H1 (cell line): ENCODE results near the gene CMSS1.

Experiments
- ATF3 ChIP-seq: IDR thresholded peaks from 2 replicates; pipeline ENCODE4 v1.6.1; 2011; ENCODE audit warnings: low read depth, mild to moderate bottlenecking, low read length; ENCODE audit not compliant: insufficient read depth
- CHD1 ChIP-seq: IDR thresholded peaks from 2 replicates; pipeline ENCODE4 v1.6.1; 2012; ENCODE audit warnings: low read depth, low read length, improper control_type of control experiment
- CTCF ChIP-seq, 3 experiments: IDR thresholded peaks; 1 replicate in 2 of 3; 2 replicates in 1 of 3; pipeline versions ENCODE4 v1.5.1 to v1.6.1; 2011; ENCODE audit warnings: low read length in 3 of 3, mild to moderate bottlenecking in 3 of 3, inconsistent platforms in 2 of 3, low read depth in 1 of 3, moderate library complexity in 1 of 3; ENCODE audit not compliant: insufficient read depth in 1 of 3; ENCODE audit errors: control extremely low read depth in 1 of 3
- E2F6 ChIP-seq: IDR thresholded peaks from 2 replicates; pipeline ENCODE4 v1.6.1; 2012; ENCODE audit warnings: inconsistent platforms
- EP300 ChIP-seq, 2 experiments: IDR thresholded peaks; 1 replicate in 1 of 2; 2 replicates in 1 of 2; pipeline ENCODE4 v1.6.1; 2011 to 2012; ENCODE audit warnings: low read depth in 2 of 2, low read length in 2 of 2, mild to moderate bottlenecking in 2 of 2, borderline replicate concordance in 1 of 2, inconsistent platforms in 1 of 2, moderate library complexity in 1 of 2
- EZH2 ChIP-seq: fragments of 200-600 bp; sonication (generic); IDR thresholded peaks from 2 replicates; pipeline ENCODE4 v1.7.1; 2012; ENCODE audit warnings: low read depth, mild to moderate bottlenecking, moderate library complexity, low read length, inconsistent platforms; ENCODE audit not compliant: severe bottlenecking
- JUN ChIP-seq: IDR thresholded peaks from 2 replicates; pipeline ENCODE4 v1.6.1; 2011; ENCODE audit warnings: low read depth, mild to moderate bottlenecking, improper control_type of control experiment, low read length
- POLR2A ChIP-seq, 2 experiments: IDR thresholded peaks; 1 replicate in 1 of 2; 2 replicates in 1 of 2; pipeline ENCODE4 v1.6.1; 2011; ENCODE audit warnings: low read depth in 2 of 2, low read length in 2 of 2, mild to moderate bottlenecking in 2 of 2; ENCODE audit errors: control extremely low read depth in 1 of 2
- RAD21 ChIP-seq, 2 experiments: IDR thresholded peaks in 1 of 2; conservative IDR thresholded peaks in 1 of 2; 2 replicates each; pipeline ENCODE4 v1.6.1; 2011; ENCODE audit warnings: low read depth in 2 of 2, low read length in 2 of 2, improper control_type of control experiment in 1 of 2, inconsistent platforms in 1 of 2, mild to moderate bottlenecking in 1 of 2, moderate library complexity in 1 of 2
- RBBP5 ChIP-seq: IDR thresholded peaks from 2 replicates; pipeline ENCODE4 v1.7.1; 2012; ENCODE audit warnings: low read depth, mild to moderate bottlenecking, inconsistent platforms, low read length, moderate library complexity, borderline replicate concordance
- RFX5 ChIP-seq: IDR thresholded peaks from 2 replicates; pipeline ENCODE4 v1.6.1; 2011; ENCODE audit warnings: low read depth, low read length, improper control_type of control experiment, borderline replicate concordance
- SIN3A ChIP-seq, 2 experiments: IDR thresholded peaks in 1 of 2; conservative IDR thresholded peaks in 1 of 2; 2 replicates each; pipeline ENCODE4 v1.6.1; 2011 to 2012; ENCODE audit warnings: low read length in 2 of 2, improper control_type of control experiment in 1 of 2, low read depth in 1 of 2, mild to moderate bottlenecking in 1 of 2
- SP1 ChIP-seq: IDR thresholded peaks from 2 replicates; pipeline ENCODE4 v1.6.1; 2011; ENCODE audit warnings: low read depth, low read length
- ZNF274 ChIP-seq: IDR thresholded peaks from 2 replicates; pipeline ENCODE4 v1.7.0; 2012; ENCODE audit warnings: low read length, borderline replicate concordance; ENCODE audit errors: extremely low read depth

GRCh38 chr3:100158918-100159330, 341.3 kb downstream of the CMSS1 start:
- TF ChIP-seq ATF3 (no peak), SP1 (no peak), CTCF (IDR thresholded peaks at IDR 0.05; ENCODE audit: control extremely low read depth in 1 of 3, insufficient read depth in 1 of 3, low read depth in 1 of 3, low read length in 3 of 3) (no peak), EZH2 (no peak), ZNF274 (no peak), JUN (no peak), POLR2A (IDR thresholded peaks at IDR 0.05; ENCODE audit: control extremely low read depth in 1 of 2, low read depth in 2 of 2, low read length in 2 of 2) (no peak), EP300 (IDR thresholded peaks at IDR 0.05; ENCODE audit: borderline replicate concordance in 1 of 2, low read depth in 2 of 2, low read length in 2 of 2) (no peak), RAD21 (IDR thresholded peaks at IDR 0.05 in 1 of 2, conservative IDR thresholded peaks at IDR 0.05 in 1 of 2; ENCODE audit: low read depth in 2 of 2, low read length in 2 of 2) (no peak), RBBP5 (no peak), E2F6 (no peak), CHD1 (no peak), RFX5 (no peak), SIN3A (conservative IDR thresholded peaks at IDR 0.05 in 1 of 2, IDR thresholded peaks at IDR 0.05 in 1 of 2; ENCODE audit: low read depth in 1 of 2, low read length in 2 of 2) (no peak)
